Osteoblast (primary cell): ENCODE measurements around the gene KRT78. TPM values are rescaled to one million over a fixed set of nuclear protein-coding genes. Genes with fewer than 3 reads are reported as not detected.

Source experiments
- DNase-seq: peaks from one replicate; pipeline ENCODE4 v3.0.0; 2011; ENCODE audit warnings: low spot score, mixed read lengths; ENCODE audit not compliant: insufficient read length; ENCODE audit errors: missing footprints
- H2AFZ ChIP-seq: 2 replicates; pipeline ENCODE4 v1.6.0; 2011; ENCODE audit warnings: mild to moderate bottlenecking, low read length
- H3K27ac ChIP-seq: 2 replicates; pipeline ENCODE4 v1.5.1; 2011; ENCODE audit warnings: mild to moderate bottlenecking, low read depth, low read length, moderate library complexity
- H3K27me3 ChIP-seq: 2 replicates; pipeline ENCODE4 v1.6.0; 2012; ENCODE audit warnings: mild to moderate bottlenecking, control low read depth, inconsistent platforms, low read length, moderate library complexity; ENCODE audit not compliant: insufficient read depth
- H3K36me3 ChIP-seq: 2 replicates; pipeline ENCODE4 v1.5.1; 2011; ENCODE audit warnings: mild to moderate bottlenecking, low read length, control low read depth, moderate library complexity; ENCODE audit not compliant: insufficient read depth
- H3K4me1 ChIP-seq: 2 replicates; pipeline ENCODE4 v1.5.1; 2011; ENCODE audit warnings: mild to moderate bottlenecking, low read length, control low read depth, moderate library complexity; ENCODE audit not compliant: insufficient read depth
- H3K4me2 ChIP-seq: 2 replicates; pipeline ENCODE4 v1.6.0; 2011; ENCODE audit warnings: mild to moderate bottlenecking, low read length; ENCODE audit not compliant: insufficient read depth
- H3K4me3 ChIP-seq: fragments of 200-600 bp; sonication (generic); 3 replicates; pipeline ENCODE4 v1.5.1; 2012; ENCODE audit warnings: mild to moderate bottlenecking, low read length, inconsistent platforms; ENCODE audit not compliant: insufficient read depth
- H3K79me2 ChIP-seq: 2 replicates; pipeline ENCODE4 v1.6.0; 2012; ENCODE audit warnings: mild to moderate bottlenecking, low read length, control low read depth, inconsistent platforms; ENCODE audit not compliant: insufficient read depth
- H3K9me3 ChIP-seq: 2 replicates; pipeline ENCODE4 v1.5.1; 2011; ENCODE audit warnings: low read depth, low read length, control low read depth
- H4K20me1 ChIP-seq: 2 replicates; pipeline ENCODE4 v1.6.0; 2012; ENCODE audit warnings: mild to moderate bottlenecking, low read length, control low read depth; ENCODE audit not compliant: insufficient read depth
- CTCF ChIP-seq: IDR thresholded peaks from 2 replicates; pipeline ENCODE4 v1.5.1; 2011; ENCODE audit warnings: mild to moderate bottlenecking, low read depth, low read length, moderate library complexity; ENCODE audit errors: extremely low read depth
- total RNA-seq: library from RNA; depleted of rRNA; stranded (reverse); fragments of >200 nt; gene quantifications from 2 replicates; pipeline ENCODE4 v1.2.3, GENCODE V29; 2012

KRT78 gene, protein sequence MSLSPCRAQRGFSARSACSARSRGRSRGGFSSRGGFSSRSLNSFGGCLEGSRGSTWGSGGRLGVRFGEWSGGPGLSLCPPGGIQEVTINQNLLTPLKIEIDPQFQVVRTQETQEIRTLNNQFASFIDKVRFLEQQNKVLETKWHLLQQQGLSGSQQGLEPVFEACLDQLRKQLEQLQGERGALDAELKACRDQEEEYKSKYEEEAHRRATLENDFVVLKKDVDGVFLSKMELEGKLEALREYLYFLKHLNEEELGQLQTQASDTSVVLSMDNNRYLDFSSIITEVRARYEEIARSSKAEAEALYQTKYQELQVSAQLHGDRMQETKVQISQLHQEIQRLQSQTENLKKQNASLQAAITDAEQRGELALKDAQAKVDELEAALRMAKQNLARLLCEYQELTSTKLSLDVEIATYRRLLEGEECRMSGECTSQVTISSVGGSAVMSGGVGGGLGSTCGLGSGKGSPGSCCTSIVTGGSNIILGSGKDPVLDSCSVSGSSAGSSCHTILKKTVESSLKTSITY
- total RNA-seq = not detected in 2 replicates

DNA sequence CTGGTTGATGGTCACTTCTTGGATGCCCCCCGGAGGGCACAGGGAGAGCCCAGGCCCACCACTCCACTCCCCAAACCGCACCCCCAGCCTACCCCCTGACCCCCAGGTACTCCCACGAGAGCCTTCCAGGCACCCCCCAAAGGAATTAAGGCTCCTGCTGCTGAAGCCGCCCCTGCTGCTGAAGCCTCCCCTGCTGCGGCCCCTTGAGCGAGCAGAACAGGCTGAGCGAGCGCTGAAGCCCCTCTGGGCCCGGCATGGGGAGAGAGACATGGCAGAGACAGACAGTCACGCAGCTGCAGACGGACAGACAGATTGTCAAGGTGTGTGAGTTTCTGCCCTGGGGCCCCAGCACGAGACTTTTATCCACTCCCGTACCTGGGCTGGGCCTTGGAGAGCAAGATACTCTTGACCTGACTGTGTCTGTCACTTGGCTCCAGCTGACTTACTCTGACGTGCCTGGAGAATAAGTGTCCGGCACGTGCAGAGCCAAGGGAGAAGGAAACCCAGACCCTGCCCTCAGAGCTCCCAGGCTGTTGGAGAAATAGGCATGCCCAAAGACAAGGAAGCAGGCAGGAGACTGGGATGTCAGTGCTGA is at the start of gene KRT78:
KRT78 (minus strand) TSS at position 334 of the 595 bp plus-strand sequence; CDS start at position 270, 64 bp downstream.
- TF ChIP-seq CTCF = no peak
- Histone ChIP-seq H3K27ac (no peak within 1 kb of the TSS), H3K9me3 (no peaks in the 10 kb centered on the region), H3K79me2 (no peaks in the 10 kb centered on the region), H3K4me1 (peaks cover 4% of the 10 kb centered on the region), H3K4me2 (no peak within 1 kb of the TSS), H3K4me3 (no peak within 1 kb of the TSS), H3K36me3 (no peaks in the 10 kb centered on the region), H2AFZ (peak within 1 kb of the TSS; percentile 56), H4K20me1 (peaks cover 3% of the 10 kb centered on the region), H3K27me3 (peaks cover 14% of the 10 kb centered on the region)
- peak; percentile 18 for DNase-seq

- H3K9me3 ChIP-seq = no peaks in the 10 kb centered on the region
- H3K27me3 ChIP-seq = peaks cover 4% of the 10 kb centered on the region
- H3K4me2 ChIP-seq = no peak overlapping the region
- no peaks in the 10 kb centered on the region for H3K4me1 ChIP-seq
- H3K27ac ChIP-seq = no peak overlapping the region
- no peak for TF ChIP-seq CTCF
- no peaks in the 10 kb centered on the region for H3K36me3 ChIP-seq
- no peak overlapping the region for H3K4me3 ChIP-seq
- H2AFZ ChIP-seq = no peak overlapping the region
- H3K79me2 ChIP-seq = no peaks in the 10 kb centered on the region
- no peaks in the 10 kb centered on the region for H4K20me1 ChIP-seq
- peak; percentile 57 for DNase-seq
These were observed 47.7 kb upstream of the KRT78 start for GRCh38 chr12:52896190-52897100.

- peaks cover 4% of the 10 kb centered on the region for H3K27me3 ChIP-seq
- no peaks in the 10 kb centered on the region for H3K4me1 ChIP-seq
- no peak overlapping the region for H3K4me2 ChIP-seq
- H3K36me3 ChIP-seq = no peaks in the 10 kb centered on the region
- H4K20me1 ChIP-seq = no peaks in the 10 kb centered on the region
- no peak overlapping the region for H3K4me3 ChIP-seq
- H3K79me2 ChIP-seq = no peaks in the 10 kb centered on the region
- DNase-seq = no peak
- H3K9me3 ChIP-seq = no peaks in the 10 kb centered on the region
- no peak overlapping the region for H2AFZ ChIP-seq
- H3K27ac ChIP-seq = no peak overlapping the region
- TF ChIP-seq CTCF = no peak
These were observed 47.0 kb upstream of the KRT78 start for GRCh38 chr12:52895726-52896189.
